DMS53 (cell line): ENCODE data around the gene RCN1.

ENCODE experiments used
- DNase-seq: peaks from one replicate; lab custom pipeline; 2025; lab: John Stamatoyannopoulos, UW

Gene RCN1

DNA sequence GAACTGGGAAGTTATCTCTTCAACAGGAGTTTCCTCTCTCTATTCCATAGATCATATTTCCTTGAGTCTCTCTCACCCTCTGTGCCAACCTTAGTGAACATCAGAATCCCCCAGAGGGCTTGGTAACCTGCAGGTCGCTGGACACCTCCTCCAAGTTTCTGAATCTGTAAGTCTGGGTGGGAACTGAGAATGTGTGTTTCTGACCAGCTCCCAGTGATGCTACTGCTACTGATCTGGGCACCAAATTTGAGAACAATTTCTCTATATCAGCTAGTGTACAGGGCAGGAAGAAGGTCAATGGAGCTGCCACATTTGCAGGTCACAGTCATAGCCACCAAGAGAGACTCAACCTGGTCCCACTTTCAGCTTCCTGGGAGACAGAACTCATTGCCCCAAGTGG, 62.9 kb downstream of the RCN1 start:
- no peak for DNase-seq

DNA sequence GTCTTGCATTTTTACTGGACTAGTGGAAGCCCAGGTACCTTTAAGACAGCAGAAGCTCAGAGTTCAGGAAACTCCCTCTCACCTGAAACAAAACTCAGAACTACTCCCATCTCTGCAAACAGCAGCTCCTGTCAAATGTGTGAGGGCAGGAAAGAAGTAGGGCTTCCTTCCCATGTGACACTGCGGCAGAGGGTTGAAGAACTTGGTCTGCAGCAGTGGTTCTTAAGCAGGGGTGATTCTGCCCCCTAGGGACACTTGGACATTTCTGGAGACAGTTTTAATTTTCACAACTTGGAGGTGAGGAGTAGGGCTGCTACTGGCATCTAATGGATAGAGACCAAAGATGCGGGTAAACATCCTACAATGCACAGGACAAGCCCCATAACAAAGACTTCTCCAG, 63.4 kb downstream of the RCN1 start:
- DNase-seq, result no peak
